Endothelial cell of umbilical vein (primary cell): ENCODE data around the gene MTX1.

Experiments used
- FOS ChIP-seq: IDR thresholded peaks from 2 replicates; pipeline ENCODE4 v1.6.1; 2011; ENCODE audit warnings: mild to moderate bottlenecking, low read length, moderate library complexity, borderline replicate concordance; ENCODE audit not compliant: insufficient read depth
- POLR2A ChIP-seq: IDR thresholded peaks from 2 replicates; pipeline ENCODE4 v1.6.1; 2012; ENCODE audit warnings: low read depth, mild to moderate bottlenecking, control low read depth, low read length
- POLR2AphosphoS5 ChIP-seq: IDR thresholded peaks from 2 replicates; pipeline ENCODE4 v1.6.1; 2012; ENCODE audit warnings: low read depth, mild to moderate bottlenecking, control low read depth, low read length, moderate library complexity; ENCODE audit not compliant: insufficient read depth

DNA sequence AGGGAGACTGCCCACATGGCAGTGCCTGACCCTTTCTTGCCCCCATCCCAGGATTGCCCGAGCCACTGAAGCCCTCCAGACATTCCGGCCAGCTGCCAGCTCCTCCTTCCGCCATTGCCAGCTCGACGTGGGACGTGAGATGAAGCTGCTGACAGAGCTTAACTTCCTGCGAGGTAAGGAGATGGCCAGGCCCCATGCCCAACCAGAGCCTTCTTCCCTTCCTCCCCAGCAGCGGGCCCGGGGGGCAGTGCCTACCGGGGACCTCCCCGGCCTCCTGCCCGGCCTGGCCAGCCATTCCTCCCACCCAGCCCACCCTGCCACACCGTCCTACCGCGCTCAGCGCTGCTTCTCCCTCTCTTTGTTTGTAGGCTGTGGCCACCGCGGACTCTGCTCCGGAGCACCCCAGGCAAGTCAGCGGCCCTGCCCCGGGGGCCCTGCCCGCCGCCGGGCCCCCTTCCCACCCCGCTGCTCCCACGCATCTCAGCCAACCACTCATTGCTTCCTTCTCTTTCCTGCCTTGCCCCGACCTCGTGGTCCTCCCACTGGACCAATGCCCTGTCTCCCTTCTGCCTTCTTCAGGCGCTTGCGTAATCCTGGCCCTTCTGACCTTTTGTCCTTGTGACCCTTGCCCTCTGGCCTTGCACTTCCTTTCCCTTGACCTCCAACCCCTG, 29.9 kb upstream of the MTX1 start:
- no peak for TF ChIP-seq POLR2A
- TF ChIP-seq FOS = no peak
- TF ChIP-seq POLR2AphosphoS5 = no peak
